Stimulated activated naive B cell treated with anti-CD40 and anti-IgM and Interleukin-4, amounts not matched to agents 10 μg/mL and 1 μg/mL and 100 μg/mL, for 72 hours (primary cell): ENCODE results near the gene JADE2.
A peak's percentile ranks its signal among the peaks of the same experiment; 100 is the strongest.

ENCODE experiments used
- ATAC-seq, 2 donors: fragments of 150-1000 bp; cut with Tn5 transposase; replicated peaks; 2 replicates each; pipeline ENCODE4 v1.10.0; 2021; ENCODE audit warnings: moderate library complexity in 1 of 2
- DNase-seq: peaks from one replicate; pipeline ENCODE4 v3.0.0; 2021
- H3K27ac Mint-ChIP-seq: one replicate; pipeline ENCODE4 v1.8.0; 2022; ENCODE audit warnings: mild to moderate bottlenecking, mixed read lengths
- H3K27me3 Mint-ChIP-seq, 2 donors: one replicate each; pipeline ENCODE4 v1.8.0; 2022; ENCODE audit warnings: mixed read lengths in 2 of 2
- H3K36me3 Mint-ChIP-seq, 2 donors: one replicate each; pipeline ENCODE4 v1.8.0; 2022; ENCODE audit warnings: mixed read lengths in 2 of 2, mild to moderate bottlenecking in 1 of 2
- H3K4me1 Mint-ChIP-seq, 2 donors: one replicate each; pipeline ENCODE4 v1.8.0; 2022; ENCODE audit warnings: mixed read lengths in 2 of 2, mild to moderate bottlenecking in 1 of 2
- H3K4me3 Mint-ChIP-seq, 2 donors: one replicate each; pipeline ENCODE4 v1.8.0; 2022; ENCODE audit warnings: mild to moderate bottlenecking in 2 of 2, mixed read lengths in 2 of 2, moderate library complexity in 1 of 2
- H3K9me3 Mint-ChIP-seq, 2 donors: one replicate each; pipeline ENCODE4 v1.8.0; 2022; ENCODE audit warnings: mixed read lengths in 2 of 2, mild to moderate bottlenecking in 1 of 2

JADE2 gene

GRCh38 chr5:134517553-134517952 lies 7.9 kb upstream of the JADE2 start:
- no peak overlapping the region for H3K27ac Mint-ChIP-seq
- peaks cover 7 to 15% of the 10 kb centered on the region in 2 donors for H3K4me1 Mint-ChIP-seq
- no peaks in the 10 kb centered on the region for H3K27me3 Mint-ChIP-seq
- no peak overlapping the region for H3K4me3 Mint-ChIP-seq
- DNase-seq (no peak), ATAC-seq (no peak)
- H3K9me3 Mint-ChIP-seq = no peaks in the 10 kb centered on the region
- H3K36me3 Mint-ChIP-seq = no peaks in the 10 kb centered on the region

DNA sequence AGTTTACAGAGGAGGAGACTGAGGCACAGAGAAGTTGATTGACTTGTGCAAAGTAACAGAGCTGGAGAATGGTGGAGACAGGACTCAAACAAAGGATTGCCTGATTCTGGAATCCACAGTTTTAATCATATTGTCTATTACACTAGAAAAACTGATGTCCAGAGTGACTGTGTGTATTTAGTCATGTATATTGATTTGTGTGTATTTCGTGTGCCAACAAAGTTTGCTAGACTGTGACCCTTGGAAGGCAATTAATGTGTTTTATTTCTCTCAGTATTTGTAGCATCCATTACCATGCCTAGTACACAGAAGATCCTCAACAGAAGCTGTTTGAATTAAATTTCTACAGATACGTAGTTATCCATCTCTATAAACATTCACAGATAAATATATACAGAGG lies 5.5 kb upstream of the JADE2 start:
- DNase-seq (no peak), ATAC-seq (no peak)
- no peaks in the 10 kb centered on the region for H3K36me3 Mint-ChIP-seq
- H3K27ac Mint-ChIP-seq = no peak overlapping the region
- no peaks in the 10 kb centered on the region for H3K9me3 Mint-ChIP-seq
- no peak overlapping the region for H3K4me3 Mint-ChIP-seq
- H3K4me1 Mint-ChIP-seq = peaks cover 7 to 26% of the 10 kb centered on the region in 2 donors
- no peaks in the 10 kb centered on the region for H3K27me3 Mint-ChIP-seq

DNA sequence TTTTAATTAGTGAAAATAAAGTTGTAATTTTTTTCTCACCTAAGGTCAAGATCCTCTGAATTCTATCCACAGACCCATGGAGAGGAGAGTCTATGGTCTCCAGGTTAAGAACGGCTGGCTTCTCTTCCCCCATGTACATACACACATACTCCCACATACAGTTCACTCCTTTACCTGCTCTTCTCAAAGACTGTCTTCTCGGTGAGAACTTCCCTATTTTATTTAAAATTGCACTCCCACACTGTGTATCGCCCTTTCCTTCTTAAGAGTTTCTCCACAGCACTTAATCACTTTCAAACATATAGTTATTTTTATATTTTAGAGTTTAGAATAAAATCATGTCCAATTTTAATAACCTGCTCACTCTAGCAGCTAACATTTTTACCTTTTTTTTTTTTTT lies 3.6 kb upstream of the JADE2 start:
- no peak overlapping the region for H3K4me3 Mint-ChIP-seq
- no peaks in the 10 kb centered on the region for H3K9me3 Mint-ChIP-seq
- H3K27ac Mint-ChIP-seq = no peak overlapping the region
- ATAC-seq (no peak), DNase-seq (no peak)
- H3K27me3 Mint-ChIP-seq = no peaks in the 10 kb centered on the region
- peaks cover 7 to 26% of the 10 kb centered on the region in 2 donors for H3K4me1 Mint-ChIP-seq
- H3K36me3 Mint-ChIP-seq = peaks cover 2 to 4% of the 10 kb centered on the region in 2 donors

DNA sequence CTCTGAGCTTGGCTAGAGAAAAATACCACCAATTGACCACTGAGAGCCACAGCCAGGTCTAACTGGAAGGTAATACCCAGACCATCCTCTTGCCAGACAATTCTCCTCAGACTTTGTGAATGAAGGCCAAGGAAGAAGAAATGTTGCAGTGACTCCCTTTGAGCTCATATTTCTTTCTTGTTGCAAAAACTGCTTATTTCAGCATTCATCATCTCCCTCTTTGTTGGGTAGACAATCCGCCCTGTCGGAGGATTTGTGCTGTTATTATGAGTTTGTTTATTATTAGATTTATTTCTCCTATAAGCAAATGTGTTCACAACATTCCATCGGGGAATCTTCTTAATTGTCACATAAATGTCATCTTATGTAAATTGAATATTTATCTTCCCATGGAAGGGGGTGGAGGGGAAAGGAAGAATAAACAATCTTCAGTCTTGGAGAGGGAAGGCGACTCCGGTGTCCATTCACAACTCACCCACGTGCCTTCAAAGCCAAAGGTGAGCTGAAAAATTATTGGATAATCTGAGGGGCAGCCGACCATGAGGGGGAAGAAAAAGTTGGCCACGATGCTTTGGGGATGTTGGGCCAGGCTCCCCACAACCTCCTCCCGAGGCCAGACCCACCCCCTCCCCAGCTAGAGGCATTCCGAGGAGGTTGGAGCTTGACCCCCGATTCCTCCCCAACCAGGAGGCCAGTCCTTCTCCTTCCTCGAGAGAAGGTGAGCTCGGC lies 1.8 kb upstream of the JADE2 start:
- Mint-ChIP-seq H3K4me3 (peak overlapping the region; percentile 97), H3K27ac (peak overlapping the region; percentile 98), H3K36me3 (peaks cover 5 to 8% of the 10 kb centered on the region in 2 donors), H3K4me1 (peaks cover 14 to 34% of the 10 kb centered on the region in 2 donors), H3K27me3 (no peaks in the 10 kb centered on the region), H3K9me3 (no peaks in the 10 kb centered on the region)
- ATAC-seq (no peak), DNase-seq (no peak)

- DNase-seq (peak; percentile 58), ATAC-seq (peak; percentile 16 to 20)
- H3K4me3 Mint-ChIP-seq = peak overlapping the region; percentile 97
Observed at GRCh38 chr5:134524272-134524825, 1.1 kb upstream of the JADE2 start.

DNA sequence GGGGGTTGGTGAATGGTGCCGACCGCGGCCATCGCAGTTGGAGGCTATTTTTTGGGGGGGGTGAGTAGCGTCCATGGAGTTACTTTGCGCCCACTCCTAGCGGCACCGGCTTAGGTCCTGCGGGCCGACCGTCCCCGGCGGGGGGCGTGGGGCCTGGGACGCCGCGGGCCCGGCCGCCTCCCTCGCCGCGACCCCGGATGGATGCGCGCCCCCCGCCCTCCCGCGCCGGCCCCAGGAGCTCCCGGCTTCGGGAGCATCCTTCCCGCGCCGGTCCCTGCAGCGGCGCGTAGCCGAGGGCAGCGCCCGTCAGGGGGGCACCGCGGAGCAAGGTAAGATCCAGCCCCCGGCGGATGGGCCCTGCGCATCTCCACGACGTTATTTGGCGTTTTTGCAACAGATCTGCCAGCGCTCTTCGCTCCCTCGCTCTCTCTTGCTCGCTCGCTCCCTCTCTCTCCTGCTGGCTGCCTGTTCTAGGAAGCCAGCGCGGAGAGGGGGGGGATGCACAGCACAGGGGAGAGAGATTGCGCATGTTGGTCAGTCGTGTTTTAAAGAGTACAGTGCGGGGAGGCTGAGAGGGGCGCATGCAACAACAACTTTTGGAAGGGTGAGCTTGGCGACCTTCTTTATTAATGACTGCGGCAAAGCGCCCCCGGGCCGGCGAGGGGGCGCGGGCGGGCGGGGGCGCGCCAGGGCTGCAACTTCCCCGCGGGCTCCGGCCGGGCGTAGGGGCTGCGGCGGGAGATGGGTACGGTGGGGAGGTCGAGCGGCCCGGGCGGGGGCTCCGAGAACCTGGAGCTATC lies 413 bp downstream of the JADE2 start:
- ATAC-seq = peak; percentile 11 to 17
- Mint-ChIP-seq H3K36me3 (peaks cover 7 to 9% of the 10 kb centered on the region in 2 donors), H3K4me3 (peak overlapping the region; percentile 97 to 99), H3K9me3 (no peaks in the 10 kb centered on the region), H3K27me3 (no peaks in the 10 kb centered on the region), H3K27ac (peak overlapping the region; percentile 98), H3K4me1 (peaks cover 34 to 56% of the 10 kb centered on the region in 2 donors)
- peak; percentile 39 for DNase-seq

More at GRCh38 chr5:134524272-134524825, 1.1 kb upstream of the JADE2 start:
- Mint-ChIP-seq H3K9me3 (no peaks in the 10 kb centered on the region), H3K27me3 (no peaks in the 10 kb centered on the region), H3K4me1 (peaks cover 20 to 40% of the 10 kb centered on the region in 2 donors), H3K36me3 (peaks cover 5 to 8% of the 10 kb centered on the region in 2 donors), H3K27ac (peak overlapping the region; percentile 98)

DNA sequence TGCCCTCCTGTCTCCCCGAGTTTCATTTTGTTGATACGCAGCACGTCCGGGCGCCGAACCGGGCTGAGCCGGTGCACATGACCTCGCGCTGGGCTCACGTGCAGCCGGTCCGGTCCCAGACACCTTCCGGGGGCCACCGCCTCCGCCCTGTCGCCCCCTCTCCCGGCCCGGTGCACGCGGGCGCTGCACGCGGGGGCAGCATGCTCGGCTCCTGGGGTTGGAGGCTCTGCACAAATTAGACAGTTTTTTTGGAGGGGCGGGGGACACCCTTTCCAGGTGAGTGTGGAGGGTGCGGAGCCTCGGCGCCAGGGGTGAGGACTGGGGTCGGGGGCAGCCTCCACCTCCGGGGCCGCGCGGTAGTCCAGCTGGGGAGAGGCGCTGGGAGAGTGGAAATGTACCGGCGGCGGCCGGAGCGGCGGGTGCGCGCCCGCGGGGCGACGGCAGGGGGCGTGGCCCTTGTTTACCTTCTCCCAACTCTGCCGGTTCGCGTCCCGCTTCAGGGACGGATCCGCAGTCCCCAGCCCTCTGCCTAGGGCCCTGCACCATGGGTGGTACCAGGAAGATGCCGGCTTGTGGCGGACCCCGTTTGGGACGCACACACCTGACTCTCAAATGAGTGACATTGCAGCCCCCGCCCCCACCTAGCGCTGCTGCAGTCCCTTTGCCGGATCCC lies 1.1 kb downstream of the JADE2 start:
- DNase-seq = peak; percentile 87
- Mint-ChIP-seq H3K27me3 (no peaks in the 10 kb centered on the region), H3K4me3 (peak overlapping the region; percentile 97 to 99), H3K4me1 (peaks cover 39 to 62% of the 10 kb centered on the region in 2 donors), H3K9me3 (no peaks in the 10 kb centered on the region), H3K27ac (peak overlapping the region; percentile 98), H3K36me3 (peaks cover 7 to 11% of the 10 kb centered on the region in 2 donors)
- ATAC-seq = peak; percentile 54 to 57

DNA sequence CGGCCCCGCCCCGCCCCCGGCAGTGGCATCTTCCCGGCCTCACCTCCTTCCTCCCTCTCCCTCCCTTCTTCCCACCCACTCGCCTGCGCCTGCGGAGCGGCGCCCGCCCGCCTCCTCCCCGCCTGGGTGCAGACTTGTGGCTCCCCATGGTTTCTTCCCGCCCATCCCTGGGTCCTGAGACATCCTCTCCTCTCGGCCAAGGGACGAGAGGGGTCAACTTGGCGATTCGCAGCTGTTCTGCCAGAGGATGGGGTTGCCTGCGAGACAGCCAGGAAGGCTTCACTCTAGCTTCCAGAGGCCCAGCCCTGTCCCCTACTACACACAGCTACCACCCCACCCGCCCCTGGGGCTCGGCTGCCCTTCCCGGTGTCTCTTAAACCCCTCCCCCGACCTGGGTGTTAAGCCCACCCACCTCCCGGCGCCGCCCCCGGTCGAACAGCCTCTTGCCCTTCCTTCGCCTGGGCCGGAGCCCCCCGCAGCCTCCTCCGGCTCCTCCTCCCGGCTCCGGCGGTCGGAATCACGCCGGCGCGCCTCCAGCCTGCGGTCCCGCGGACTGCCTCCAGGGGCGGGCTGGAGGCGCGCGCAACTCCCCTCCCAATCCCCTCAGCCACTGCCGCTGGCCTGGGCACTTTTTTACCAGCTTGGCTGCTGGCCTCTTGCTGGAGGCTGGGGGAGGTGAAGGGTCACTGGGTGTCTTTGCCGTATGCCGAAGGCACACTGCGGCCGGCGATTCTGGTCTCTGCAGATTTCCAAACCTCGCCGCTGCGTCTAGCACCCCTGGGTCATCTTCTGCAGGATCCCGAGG lies 1.9 kb downstream of the JADE2 start:
- Mint-ChIP-seq H3K9me3 (no peaks in the 10 kb centered on the region), H3K27ac (peak overlapping the region; percentile 98), H3K36me3 (peaks cover 11 to 17% of the 10 kb centered on the region in 2 donors), H3K4me1 (peaks cover 41 to 62% of the 10 kb centered on the region in 2 donors), H3K27me3 (no peaks in the 10 kb centered on the region), H3K4me3 (peak overlapping the region; percentile 97 to 99)
- DNase-seq (peak; percentile 80), ATAC-seq (peak; percentile 61 to 64)

- peaks cover 44 to 63% of the 10 kb centered on the region in 2 donors for H3K4me1 Mint-ChIP-seq
- no peaks in the 10 kb centered on the region for H3K27me3 Mint-ChIP-seq
- no peaks in the 10 kb centered on the region for H3K9me3 Mint-ChIP-seq
- no peak for DNase-seq
- peak overlapping the region; percentile 98 for H3K27ac Mint-ChIP-seq
- no peak for ATAC-seq
- H3K36me3 Mint-ChIP-seq = peaks cover 11 to 17% of the 10 kb centered on the region in 2 donors
- H3K4me3 Mint-ChIP-seq = peak overlapping the region; percentile 97 to 99
Observed at GRCh38 chr5:134527961-134528424, 2.5 kb downstream of the JADE2 start.

- Mint-ChIP-seq H3K4me1 (peaks cover 45 to 63% of the 10 kb centered on the region in 2 donors), H3K27me3 (no peaks in the 10 kb centered on the region), H3K27ac (peak overlapping the region; percentile 88), H3K9me3 (no peaks in the 10 kb centered on the region), H3K4me3 (peak overlapping the region; percentile 97 to 99), H3K36me3 (peaks cover 11 to 21% of the 10 kb centered on the region in 2 donors)
- ATAC-seq (no peak), DNase-seq (no peak)
Observed at GRCh38 chr5:134528556-134528955, 3.1 kb downstream of the JADE2 start.

GRCh38 chr5:134529460-134529859 lies 4.0 kb downstream of the JADE2 start:
- H3K27me3 Mint-ChIP-seq = no peaks in the 10 kb centered on the region
- H3K27ac Mint-ChIP-seq = peak overlapping the region; percentile 67
- H3K4me1 Mint-ChIP-seq = peaks cover 53 to 65% of the 10 kb centered on the region in 2 donors
- no peaks in the 10 kb centered on the region for H3K9me3 Mint-ChIP-seq
- no peak for DNase-seq
- peak overlapping the region in 1 of 2 donors; percentile 14 for H3K4me3 Mint-ChIP-seq
- H3K36me3 Mint-ChIP-seq = peaks cover 11 to 24% of the 10 kb centered on the region in 2 donors
- no peak for ATAC-seq

DNA sequence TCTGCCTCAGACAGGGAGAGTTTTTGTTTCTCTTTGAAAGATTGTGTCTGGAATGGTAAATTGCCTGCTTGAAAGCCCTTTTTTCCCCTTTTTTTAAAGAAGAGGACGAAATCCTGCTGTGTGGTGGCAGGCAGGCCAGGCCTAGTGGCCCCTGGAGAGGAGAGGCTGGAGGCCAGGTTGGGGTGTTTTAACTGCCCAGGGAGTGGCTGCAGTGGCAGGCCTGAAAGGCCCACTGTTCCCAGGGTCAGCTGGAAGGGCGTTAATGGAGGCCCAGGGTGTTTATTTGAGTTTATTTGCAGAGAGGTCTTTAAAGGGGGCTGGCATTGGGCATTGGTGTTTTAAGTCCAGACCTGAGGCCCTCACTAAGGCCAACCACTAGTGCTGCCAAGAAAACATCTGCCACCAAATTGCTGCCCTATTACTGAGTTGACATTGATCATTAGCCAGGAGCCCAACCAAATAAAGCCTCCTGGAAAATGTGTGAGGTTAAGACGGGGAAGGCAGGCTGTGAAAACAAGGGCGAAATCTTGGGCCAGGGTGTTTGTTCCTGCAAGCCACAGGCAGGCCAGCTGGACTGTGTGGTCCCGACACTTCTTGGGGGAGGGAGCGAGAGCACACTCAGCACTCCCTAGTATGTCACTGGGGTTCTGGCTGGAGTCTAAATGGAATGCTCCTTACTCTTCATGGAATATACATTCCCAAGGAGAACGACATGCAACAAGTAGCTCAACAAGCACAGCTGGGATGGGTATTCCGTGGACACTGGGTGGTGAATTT lies 5.0 kb downstream of the JADE2 start:
- ATAC-seq (no peak), DNase-seq (no peak)
- H3K4me1 Mint-ChIP-seq = peaks cover 62 to 76% of the 10 kb centered on the region in 2 donors
- H3K36me3 Mint-ChIP-seq = peaks cover 11 to 24% of the 10 kb centered on the region in 2 donors
- no peaks in the 10 kb centered on the region for H3K9me3 Mint-ChIP-seq
- H3K4me3 Mint-ChIP-seq = no peak overlapping the region
- H3K27me3 Mint-ChIP-seq = no peaks in the 10 kb centered on the region
- H3K27ac Mint-ChIP-seq = peak overlapping the region; percentile 53
